ENCODE measurements around the gene PRR5.

The PRR5 gene

DNA sequence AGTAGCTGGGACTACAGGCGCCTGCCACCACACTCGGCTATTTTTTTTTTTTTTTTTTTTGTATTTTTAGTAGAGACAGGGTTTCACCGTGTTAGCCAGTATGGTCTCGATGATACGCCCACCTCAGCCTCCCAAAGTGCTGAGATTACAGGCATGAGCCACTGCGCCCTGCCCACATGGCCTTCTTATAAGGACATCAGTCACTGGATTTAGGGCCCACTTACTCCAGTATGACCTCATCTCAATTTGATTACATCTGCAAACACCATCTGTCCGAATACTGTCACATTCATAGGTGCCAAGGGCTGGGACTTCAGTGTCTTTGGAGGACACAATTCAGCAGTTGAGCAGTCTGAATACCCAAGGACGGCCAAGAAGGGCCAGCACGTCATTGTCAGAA lies 8.2 kb upstream of the PRR5 start:
- DNase-seq = peak; percentile 36

DNA sequence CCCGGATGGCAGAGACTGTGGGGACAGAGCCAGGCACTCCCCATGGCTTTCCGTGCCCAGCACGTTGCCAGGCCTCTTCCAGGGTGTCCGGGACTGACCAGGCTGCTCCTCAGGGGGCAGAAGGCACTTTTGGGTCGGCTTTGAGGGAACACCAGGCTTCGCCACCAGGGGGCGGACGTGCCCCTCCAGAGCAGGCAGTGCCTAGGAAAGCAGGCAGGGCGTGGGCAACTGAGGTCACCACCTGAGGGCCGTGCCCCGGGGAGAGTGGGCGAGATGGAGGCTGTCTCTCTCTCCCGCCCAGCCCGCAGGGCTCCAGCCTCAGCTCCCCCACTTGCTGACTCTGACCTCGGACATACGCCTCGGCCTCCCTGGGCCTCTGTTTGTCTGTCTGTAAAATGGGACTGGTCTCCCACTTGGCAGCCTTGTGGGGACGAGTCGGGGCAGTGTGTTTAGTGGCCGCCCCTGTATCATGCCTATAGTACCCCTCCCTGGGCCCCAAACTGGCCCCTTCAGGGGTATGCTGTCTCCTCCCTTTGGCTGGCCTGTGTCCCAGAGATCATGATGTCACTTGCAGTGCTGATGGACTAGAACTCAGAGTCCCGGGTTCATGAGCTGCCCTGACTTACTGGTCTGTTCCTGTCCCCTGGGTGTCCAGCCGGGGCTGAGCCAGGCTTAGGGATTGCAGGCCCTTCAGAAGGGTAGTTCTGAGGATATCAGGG lies 4.4 kb upstream of the PRR5 start:
- peak; percentile 73 for DNase-seq

DNA sequence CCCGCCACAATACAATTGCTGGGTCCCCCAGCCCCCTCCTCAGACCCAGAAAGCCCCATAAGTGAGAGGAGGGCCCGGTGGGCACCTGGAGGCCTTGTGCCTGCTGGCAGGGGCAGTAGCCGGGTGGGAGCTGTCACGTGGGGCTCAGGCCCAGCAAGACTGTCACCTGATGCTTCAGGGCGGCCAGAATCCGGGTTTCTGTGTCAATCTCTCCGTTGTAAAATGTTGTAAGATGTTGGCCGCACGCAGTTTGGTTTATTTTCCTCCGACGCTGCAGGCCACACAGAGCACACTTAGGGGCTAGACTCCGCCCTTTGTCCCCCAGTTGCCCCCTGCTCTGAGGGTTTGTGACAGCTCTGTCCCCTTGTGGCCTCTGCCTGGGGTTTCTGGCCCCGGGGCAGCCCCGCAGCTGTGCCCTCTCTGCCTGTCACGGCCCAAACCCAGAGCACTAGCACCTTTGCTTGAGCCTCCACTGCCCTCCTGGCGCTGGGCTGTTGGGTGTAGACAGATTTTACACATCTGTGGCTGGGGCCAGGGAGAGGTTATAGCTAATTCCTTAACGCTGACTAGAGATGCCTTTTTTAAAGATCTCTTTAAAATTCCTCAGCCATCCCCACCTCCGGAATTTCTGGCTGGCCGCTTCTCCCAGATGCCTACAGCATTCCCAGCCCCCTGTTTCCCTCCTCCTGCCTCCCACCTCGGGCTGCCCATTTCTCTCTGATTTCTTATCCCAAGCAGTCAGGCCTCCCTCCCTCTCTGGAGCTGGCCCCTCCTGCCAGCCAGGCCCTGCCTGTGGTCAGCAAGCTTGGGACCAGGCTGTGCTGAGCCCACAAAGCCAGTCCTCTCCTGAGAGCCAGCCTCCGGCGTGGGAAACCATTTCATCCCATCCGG lies 3.2 kb upstream of the PRR5 start:
- no peak for DNase-seq

DNA sequence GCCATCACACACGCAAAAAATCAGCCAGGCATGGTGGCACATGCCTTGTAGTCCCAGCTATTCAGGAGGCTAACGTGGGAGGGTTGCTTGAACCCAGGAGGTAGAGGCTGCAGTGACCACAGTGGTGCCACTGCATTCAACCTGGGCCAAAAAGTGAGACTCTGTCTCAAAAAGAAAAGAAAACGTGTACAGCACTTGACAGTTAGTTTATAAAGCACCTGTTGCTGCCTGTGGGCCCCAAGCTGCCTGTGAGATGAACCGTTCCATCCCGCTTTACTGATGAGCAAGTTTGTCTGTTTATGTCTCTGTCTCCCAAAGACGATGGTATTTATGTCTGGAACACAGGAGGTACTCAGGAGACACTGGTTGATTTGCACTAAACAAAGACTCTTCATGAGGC lies 1.5 kb upstream of the PRR5 start:
- no peak for DNase-seq

DNA sequence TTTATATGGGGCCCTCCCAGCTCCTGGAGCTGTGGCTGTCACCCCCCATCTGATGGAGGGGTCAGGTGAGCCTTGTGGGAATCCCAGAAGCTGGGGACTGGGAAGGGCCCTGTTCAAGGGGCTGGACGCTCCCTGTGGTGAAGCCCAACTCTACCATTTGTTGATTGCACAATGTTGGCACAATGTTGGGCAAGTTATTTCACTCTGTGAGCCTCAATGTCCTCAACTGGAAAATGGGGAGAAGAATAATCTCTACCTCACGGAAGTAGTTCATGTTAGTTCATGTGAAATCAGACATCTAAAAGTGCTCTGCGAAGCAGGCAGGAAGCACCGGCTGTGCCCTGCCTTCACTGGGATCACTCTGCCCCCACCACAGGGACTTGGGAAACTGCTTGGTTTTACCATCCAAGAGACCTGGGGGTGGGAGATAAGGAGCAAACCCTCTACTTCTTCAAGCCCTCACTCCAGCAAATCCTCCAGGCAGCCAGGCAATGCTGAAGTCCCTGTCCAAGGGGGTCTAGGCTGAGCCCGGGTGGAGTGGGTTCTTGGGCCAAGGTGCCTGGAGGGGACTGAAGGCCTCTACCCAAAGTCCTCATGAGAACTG lies 715 bp upstream of the PRR5 start:
- DNase-seq = no peak

DNA sequence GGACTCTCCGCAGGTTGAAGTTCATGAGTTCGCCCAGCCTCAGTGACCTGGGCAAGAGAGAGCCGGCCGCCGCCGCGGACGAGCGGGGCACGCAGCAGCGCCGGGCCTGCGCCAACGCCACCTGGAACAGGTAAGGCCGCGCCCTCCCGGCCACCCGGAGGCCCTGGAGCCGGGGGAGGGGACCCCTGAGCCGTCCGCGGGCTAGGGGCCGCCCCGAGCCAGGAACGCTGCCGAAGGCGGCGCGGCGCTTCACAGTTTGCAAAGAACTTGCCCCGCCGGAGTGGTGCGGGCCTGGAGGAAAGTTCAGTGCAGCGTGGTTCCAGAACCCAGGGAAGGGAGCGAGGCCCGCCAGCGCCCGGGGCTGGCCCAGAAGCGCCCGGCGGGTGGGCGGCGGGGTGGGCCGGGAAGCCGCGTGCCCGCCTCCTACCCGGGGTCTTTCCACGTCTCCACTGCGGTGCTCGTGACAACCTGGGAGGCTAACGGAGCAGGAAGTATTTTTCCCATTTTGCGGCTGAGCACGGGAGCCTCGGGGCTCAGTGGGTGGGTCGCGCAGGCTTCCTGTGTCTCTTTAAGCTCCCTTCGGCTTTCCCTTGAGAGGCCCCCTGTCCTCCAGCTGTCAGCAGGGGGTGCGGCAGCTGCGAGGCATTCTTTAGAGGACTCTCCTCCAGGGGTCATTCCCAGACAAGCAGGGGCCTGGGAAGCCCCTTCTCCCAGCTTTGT lies 635 bp downstream of the PRR5 start:
- DNase-seq = peak; percentile 70

DNA sequence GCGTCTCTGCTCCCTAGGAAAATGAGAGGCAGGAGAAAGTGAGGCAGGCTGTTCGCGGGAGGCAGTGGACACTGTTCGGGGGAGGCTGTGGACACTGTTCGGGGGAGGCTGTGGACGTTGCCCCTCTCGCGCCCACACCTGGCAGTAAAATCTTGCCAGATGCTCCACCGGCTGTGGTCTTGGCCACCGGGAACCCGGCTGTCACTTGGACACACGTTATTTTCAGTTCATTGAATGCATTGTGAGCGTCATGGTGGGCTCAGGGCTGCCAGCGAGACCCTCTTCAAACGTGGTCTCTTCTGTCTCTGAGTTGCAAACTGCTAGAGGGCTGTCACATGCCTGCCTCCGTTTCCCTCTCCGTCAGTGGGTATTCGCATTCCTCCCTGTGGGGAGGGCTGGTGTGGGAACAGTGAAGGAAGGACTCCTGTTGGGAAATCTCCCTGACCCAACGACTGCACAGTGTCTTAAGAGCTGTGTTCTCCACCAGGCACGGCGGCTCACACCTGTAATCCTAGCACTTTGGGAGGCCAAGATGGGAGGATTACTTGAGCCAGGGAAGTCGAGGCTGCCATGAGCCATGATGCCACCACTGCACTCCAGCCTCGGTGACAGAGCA lies 1.4 kb downstream of the PRR5 start:
- no peak for DNase-seq

DNA sequence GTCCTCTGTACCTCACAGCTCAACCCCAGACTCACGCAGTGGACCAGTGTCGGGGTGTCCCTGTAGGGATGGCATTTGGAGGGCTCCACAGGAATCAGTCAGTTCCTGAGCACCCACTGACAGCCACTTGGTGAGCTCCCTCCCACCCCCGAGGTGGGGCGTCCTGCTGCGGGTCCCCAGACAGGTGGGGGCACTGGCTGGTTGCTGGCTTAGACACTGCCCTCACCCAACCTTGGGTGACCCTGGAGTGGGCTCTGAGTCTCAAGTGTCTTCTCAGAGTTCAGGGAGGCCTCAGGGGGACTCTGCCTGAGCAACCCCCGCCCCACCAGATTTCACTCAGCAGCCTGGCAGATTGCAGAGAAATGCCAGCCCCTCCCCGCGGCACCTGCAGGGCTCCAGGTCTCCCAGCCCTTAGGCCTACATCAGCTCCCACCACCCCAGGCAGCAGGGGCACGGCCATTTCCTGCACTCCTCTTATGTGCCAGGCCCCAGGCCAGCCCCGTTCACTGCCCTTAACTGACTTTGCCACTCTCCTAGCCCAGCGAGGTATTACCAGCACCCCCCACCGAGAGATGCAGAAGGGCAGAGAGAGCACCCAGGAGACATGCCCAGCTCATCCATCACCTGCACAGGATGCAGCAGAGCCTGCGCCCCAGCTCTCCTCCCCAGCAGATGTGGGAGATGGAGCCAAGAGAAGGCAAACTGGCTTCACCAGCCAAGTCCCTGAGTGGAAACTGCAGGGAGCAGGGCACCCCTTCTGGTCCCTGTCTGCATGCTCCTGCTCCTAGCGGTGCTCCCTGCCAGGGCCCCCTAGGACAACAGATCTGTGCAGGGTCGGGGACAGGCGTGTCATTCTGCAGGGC lies 2.4 kb downstream of the PRR5 start:
- no peak for DNase-seq

DNA sequence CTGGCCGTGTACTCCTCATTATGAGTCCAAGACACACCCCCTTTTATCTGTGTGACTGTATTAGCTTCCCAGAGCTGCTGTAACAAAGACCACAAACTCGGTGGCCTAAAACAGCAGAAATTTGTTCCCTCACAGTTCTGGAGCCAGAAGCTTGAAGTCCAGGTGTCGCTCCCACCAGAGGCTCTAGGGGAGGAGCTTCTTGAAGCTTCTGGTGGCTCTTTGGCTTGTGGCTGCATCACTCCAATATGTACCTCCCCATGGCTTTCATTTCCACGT lies 3.0 kb downstream of the PRR5 start:
- no peak for DNase-seq

DNA sequence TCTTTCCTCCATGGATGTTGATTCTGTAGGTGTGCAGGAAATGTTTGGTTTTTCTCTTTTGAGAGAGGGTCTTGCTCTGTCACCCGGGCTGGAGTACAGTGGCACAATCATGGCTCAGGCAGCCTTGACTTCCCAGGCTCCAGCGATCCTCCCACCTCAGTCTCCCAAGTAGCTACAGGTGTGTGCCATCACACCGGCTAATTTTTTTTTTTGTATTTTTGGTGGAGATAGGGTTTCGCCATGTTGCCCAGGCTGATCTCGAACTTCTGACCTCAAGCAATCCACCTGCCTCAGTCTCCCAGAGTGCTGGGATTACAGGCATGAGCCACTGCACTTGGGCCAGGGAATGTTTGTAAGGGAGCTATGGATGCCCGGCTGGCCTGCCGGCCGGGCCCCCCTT lies 4.5 kb downstream of the PRR5 start:
- no peak for DNase-seq

DNA sequence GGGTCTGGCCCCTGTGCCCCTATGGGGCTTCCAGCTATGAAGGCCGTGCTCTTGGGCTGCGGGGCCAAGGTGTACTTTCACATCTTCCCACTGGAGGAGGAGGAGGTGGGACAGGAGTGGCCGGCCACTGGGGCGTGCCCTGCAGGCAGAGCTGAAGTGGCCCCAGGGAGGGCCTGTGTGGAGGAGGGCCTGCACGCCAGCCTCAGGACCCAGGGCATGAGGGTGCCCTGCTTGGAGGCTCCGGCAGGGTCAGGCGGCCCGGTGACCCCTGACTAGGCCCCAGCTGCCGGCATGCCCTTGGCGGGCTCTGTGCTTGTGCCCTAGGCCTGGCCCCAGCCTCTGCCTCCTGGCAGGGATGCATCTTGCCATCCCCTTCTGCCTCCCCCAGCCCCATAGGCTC lies 5.2 kb downstream of the PRR5 start:
- no peak for DNase-seq

DNA sequence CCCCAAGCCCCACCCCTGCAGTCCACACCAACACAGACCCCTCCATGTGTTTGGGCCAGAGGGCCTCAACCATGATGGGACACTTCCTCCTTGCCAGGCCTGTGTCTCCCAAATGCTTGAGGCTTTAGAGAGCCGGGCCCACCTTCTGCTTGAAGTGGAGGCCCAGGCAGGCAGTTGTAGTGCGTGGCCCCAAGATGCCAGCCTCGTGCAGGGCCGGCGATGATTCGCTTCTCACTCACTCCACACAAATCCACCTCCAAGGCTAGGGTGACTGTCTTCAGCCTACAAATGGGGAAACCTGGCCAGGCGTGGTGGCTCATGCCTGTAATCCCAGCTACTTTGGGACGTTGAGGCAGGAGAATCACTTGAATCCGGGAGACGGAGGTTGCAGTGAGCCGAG lies 5.7 kb downstream of the PRR5 start:
- no peak for DNase-seq

DNA sequence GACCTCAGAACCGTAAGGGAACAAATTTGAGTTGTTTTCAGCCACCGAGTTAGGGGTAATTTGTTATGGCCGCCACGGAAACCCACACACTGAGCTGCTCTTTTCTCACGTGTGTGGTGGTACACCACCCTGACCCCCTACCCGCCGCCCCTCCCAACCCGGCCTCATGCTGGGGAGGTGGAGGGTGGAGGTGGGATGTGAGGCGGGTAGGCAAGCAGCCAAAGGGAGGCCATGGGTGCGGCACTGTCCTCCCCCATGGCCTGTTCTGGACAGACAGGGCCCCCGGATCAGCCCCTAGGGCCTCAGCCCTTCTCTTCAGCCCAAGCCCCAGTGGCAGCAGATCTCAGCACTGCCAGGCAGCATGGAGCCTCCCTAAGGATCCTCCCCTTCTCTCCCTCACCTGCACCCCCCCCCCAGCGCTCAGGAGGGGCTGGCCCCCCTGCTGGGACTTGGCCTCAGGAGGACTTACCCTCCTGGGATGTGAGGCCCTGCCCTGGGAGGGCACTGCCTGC lies 7.9 kb downstream of the PRR5 start:
- no peak for DNase-seq

DNA sequence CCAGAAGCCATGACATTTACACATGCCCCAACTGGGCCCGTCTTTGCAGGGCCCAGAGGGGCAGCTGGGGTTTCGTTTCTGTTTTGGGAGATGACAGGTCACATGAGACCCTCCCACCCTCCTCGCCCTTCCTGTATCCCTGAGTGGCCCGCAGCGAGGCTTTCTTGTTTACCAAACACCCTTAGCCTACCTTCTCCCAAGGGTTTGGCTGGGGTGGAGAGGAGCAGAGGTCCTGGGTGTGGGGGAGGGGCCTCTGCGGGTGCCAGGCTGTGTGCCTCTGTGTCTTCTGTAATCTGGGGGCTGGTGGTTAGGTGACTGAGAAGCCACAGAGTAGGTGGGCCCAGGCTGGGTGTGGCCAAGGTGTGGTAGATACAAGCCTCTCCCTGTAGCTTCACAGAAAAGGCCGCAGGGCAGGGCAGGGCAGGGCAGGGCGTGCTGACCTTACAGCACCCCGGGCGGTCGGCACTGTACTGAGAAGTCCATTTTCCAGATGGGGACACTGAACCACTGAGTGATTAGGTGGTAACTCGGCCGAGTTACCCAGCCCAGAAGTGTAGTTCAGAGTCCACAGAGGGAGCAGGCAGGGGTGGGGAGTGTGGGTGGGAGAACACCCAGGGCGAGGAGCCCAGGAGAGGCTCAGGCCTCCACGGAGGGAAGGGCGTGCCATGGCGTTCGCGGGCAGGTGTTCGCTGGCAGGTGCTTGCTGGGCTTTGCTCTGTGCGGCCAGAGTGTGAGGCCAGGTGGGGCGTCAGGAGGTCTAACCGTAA lies 8.7 kb downstream of the PRR5 start:
- peak; percentile 33 for DNase-seq

DNA sequence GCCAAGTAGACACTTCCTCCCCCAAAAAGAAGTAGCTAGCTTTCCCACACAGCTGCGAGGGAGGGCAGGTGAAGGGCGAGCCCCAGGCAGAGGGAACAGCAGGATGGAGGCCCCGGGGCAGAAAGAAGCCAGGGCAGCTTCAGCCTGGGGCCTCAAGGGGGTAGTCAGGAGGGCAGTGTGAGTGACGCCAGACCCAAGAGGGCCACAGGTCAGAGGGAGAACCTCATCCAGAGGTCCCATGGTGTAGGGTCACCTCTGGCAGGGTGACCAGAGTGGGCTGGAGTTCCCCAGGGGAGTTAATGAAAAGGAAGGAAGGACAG lies 9.2 kb downstream of the PRR5 start:
- no peak for DNase-seq

DNA sequence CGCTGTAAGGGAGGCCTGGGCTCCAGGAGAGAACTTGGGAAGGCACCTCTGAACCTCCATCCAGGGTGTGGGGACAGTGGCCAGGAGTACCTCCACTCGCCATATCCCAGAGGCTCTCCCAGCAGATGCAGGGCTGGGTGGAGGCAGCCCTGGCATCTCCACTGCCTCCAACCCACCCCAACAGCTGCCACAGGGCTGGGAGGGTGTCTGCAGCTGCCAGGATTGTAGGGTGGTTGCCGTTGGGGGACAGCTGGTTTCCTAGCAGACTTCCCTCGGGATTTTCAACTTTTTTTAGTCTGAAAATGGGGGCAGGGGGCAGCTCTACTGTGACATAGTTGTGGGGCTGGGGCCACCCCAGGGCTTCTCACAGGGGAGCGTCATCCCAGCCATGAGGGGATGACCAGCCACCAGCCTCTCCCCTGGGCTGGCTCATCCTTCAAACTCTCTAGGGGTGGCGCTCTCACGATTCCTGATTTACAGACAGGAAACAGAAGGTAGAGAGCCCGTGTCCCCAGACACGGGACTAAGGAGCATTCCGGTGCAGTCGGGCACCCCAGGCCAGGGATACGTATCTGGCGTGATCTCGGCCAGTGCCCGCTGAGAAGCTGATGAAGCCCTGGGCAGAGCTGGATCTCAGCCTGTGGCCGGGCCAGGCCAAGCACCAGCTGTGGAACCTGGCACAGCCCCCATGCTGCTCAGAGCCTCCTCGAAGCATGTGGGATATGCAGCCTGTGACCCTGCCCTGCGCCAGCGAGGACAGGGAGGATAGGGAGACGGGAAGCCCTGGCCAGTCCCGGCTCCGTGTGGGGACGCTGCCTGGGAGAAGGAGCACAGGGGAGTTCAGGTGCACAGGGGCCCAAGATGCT lies 9.9 kb downstream of the PRR5 start:
- DNase-seq = peak; percentile 7

DNA sequence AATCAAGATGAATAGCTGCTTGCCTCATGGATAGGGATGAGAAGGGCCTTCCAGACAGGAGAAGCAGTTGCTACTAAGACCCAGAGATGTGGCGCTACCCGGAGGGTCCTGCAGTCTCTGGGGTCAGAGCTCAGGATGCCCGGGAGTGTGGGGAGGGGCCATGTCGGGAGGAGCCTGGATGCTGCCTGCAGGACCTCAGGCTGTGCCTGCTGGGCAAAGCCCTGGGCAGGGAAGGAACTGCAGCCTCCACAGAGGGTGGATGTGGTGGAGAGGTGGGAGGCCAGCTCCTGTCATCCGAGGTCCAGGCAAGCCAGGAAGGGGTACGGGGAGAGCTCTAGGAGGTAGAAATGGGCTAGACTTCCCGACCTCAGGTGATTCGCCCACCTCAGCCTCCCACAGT lies 11.0 kb downstream of the PRR5 start:
- no peak for DNase-seq

DNA sequence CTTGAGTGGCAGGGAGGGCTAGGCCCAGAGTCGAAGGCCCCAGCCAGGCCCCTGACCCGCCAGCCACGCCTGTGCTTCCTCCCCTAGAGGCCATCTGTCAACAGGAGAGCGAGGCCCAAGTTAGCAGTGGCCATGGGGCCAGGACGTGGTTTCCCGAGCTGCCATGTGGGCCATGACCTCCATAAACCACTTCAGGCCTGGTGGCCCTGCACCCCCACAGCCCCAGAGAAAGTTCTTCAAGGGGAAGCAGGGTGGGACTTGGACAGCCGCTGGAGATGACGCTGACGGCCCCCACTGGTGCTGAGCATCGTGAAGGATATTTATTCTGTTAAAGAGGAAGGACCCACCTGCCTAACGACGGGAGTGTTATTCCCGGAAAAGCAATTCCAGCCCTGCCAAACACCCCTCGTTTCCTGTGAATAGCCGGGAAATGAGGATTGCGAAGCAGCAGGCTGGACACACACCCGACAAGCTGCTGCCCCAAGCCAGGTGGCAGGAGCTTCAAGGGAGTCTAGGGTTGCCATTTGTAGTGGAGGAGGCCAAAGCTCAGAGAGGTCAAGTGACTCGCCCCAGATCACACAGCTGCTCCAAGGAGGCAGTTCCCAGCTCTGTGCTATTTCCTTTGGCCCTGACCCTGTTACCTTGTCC lies 12.8 kb downstream of the PRR5 start:
- no peak for DNase-seq

DNA sequence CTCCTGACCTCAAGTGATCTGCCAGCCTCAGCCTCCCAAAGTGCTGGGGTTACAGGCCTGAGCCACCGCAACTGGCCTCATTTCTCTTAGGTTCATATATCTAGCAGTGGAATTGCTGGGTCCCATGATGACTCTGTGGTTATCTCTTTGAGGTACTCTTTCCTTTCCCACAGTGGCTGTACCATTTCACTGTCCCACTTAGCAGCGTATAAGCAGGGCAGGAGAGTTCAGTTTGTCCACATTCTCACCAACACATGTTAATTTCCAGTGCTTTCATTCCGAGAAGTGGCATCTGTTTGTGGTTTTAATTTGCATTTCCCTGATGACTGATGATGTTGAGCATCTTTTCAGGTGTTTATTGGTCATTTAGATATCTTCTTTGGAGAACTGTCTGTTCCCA lies 16.4 kb downstream of the PRR5 start:
- DNase-seq = no peak

Data from NCI-H69 (cell line).